Gastrocnemius medialis (tissue), 4 donors: Measurements from ENCODE around the gene C1QTNF9.

Source experiments
- CTCF ChIP-seq, 5 experiments: fragments of 450-650 bp in 3 of 5; fragments of 200-600 bp in 2 of 5; sonication (generic) in 2 of 5; IDR thresholded peaks in 4 of 5; conservative IDR thresholded peaks in 1 of 5; 1 replicate in 4 of 5; 2 replicates in 1 of 5; pipeline ENCODE4 v1.5.1; 2016 to 2019; ENCODE audit warnings: antibody characterized with exemption in 5 of 5, mild to moderate bottlenecking in 3 of 5, moderate library complexity in 3 of 5
- POLR2A ChIP-seq, 2 donors: fragments of 450-650 bp; IDR thresholded peaks; one replicate each; pipeline ENCODE4 v1.6.1; 2017; ENCODE audit warnings: antibody characterized with exemption in 2 of 2, mild to moderate bottlenecking in 2 of 2, moderate library complexity in 2 of 2

- no peak for TF ChIP-seq CTCF (IDR thresholded peaks at IDR 0.05 in 4 of 5, conservative IDR thresholded peaks at IDR 0.05 in 1 of 5)
- no peak for TF ChIP-seq POLR2A (IDR thresholded peaks at IDR 0.05)
Observed at GRCh38 chr13:24271601-24272451, 37.6 kb upstream of the C1QTNF9 start.
